Body of pancreas (tissue), 4 donors: ENCODE measurements around the gene WWOX. TPM values are rescaled to one million over a fixed set of nuclear protein-coding genes. Genes with fewer than 3 reads are reported as not detected.

Experiments
- ATAC-seq: fragments of 150-250 bp; one replicate; pipeline ENCODE4 v1.9.1; 2016
- DNase-seq, 4 donors: peaks; one replicate each; pipeline ENCODE4 v3.0.0-alpha.2; 2019
- H3K27ac ChIP-seq, 4 donors: fragments of 200-600 bp; sonication (generic); 1 replicate in 3 of 4; 2 replicates in 1 of 4; pipeline versions ENCODE4 v1.5.1 to v1.6.1; 2016 to 2019; ENCODE audit warnings: mild to moderate bottlenecking in 1 of 4, mixed read lengths in 1 of 4, moderate library complexity in 1 of 4
- H3K27me3 ChIP-seq, 2 donors: fragments of 200-600 bp; sonication (generic); one replicate each; pipeline ENCODE4 v1.6.0; 2016; ENCODE audit warnings: mild to moderate bottlenecking in 1 of 2
- H3K36me3 ChIP-seq, 2 donors: fragments of 200-600 bp; sonication (generic); replicated peaks in 1 of 2; 2 replicates each; pipeline ENCODE4 v1.5.1; 2016; ENCODE audit warnings: low read depth in 2 of 2; ENCODE audit not compliant: insufficient read depth in 1 of 2
- H3K4me1 ChIP-seq: fragments of 200-600 bp; sonication (generic); one replicate; pipeline ENCODE4 v1.6.0; 2016
- H3K4me3 ChIP-seq, 2 donors: fragments of 200-600 bp; sonication (generic); 1 replicate in 1 of 2; 2 replicates in 1 of 2; pipeline ENCODE4 v1.5.1; 2016 to 2019
- H3K9me3 ChIP-seq, 3 donors: fragments of 200-600 bp; sonication (generic); 1 replicate in 2 of 3; 2 replicates in 1 of 3; pipeline ENCODE4 v1.5.1; 2016
- CTCF ChIP-seq, 7 experiments: fragments of 450-650 bp in 4 of 7; fragments of 200-600 bp in 3 of 7; sonication (generic) in 3 of 7; IDR thresholded peaks; one replicate each; pipeline ENCODE4 v1.5.1; 2016 to 2019; ENCODE audit warnings: antibody characterized with exemption in 7 of 7
- POLR2A ChIP-seq, 3 donors: fragments of 450-650 bp; IDR thresholded peaks; one replicate each; pipeline ENCODE4 v1.6.1; 2016; ENCODE audit warnings: antibody characterized with exemption in 3 of 3, mild to moderate bottlenecking in 2 of 3
- WGBS, 2 donors: methylation state at CpG; one replicate each; pipeline ENCODE4 v1.1.5; 2017; 5-methylcytosine and 5-hydroxymethylcytosine counted together
- intact Hi-C: fragments of 100-400 bp; cut with DNase I; formaldehyde crosslinking; loops from one replicate; pipeline ENCODE4 v1.15.1; 2023
- total RNA-seq, 2 donors: library from RNA; depleted of rRNA; stranded (reverse); fragments of >200 nt; gene quantifications; one replicate each; pipeline ENCODE4 v1.1.0, GENCODE V29; 2016

Gene WWOX
- total RNA-seq, 2 donors from 2014 or later, result 52.7 to 67.2 TPM

GRCh38 chr16:78325468-78326352 is 226.3 kb downstream of the WWOX start:
- intact Hi-C loops, result no loop called here
- no peak for DNase-seq
- Histone ChIP-seq H3K9me3 (no peaks in the 10 kb centered on the region), H3K4me3 (no peak overlapping the region), H3K27me3 (no peaks in the 10 kb centered on the region), H3K27ac (no peak overlapping the region), H3K36me3 (no peaks in the 10 kb centered on the region), H3K4me1 (no peaks in the 10 kb centered on the region)
- ATAC-seq, result no peak
- 68% methylated on average over 6 of the region's 6 CpGs for WGBS, 2 donors
- no peak for TF ChIP-seq POLR2A (IDR thresholded peaks at IDR 0.05)
- TF ChIP-seq CTCF (IDR thresholded peaks at IDR 0.05), result no peak

- Histone ChIP-seq H3K4me3 (no peak overlapping the region), H3K27me3 (no peaks in the 10 kb centered on the region), H3K27ac (no peak overlapping the region), H3K36me3 (no peaks in the 10 kb centered on the region), H3K4me1 (no peaks in the 10 kb centered on the region), H3K9me3 (no peaks in the 10 kb centered on the region)
- TF ChIP-seq CTCF (IDR thresholded peaks at IDR 0.05) (no peak), POLR2A (IDR thresholded peaks at IDR 0.05) (no peak)
- no peak for DNase-seq
- intact Hi-C loops, result no loop called here
- WGBS, 2 donors, result 93% methylated on average over 3 of the region's 3 CpGs
- ATAC-seq, result no peak
Measured at GRCh38 chr16:78326731-78327130, 227.3 kb downstream of the WWOX start.

- DNase-seq (no peak), ATAC-seq (no peak)
- H3K4me3 ChIP-seq, result no peak overlapping the region
- TF ChIP-seq CTCF (IDR thresholded peaks at IDR 0.05) (no peak), POLR2A (IDR thresholded peaks at IDR 0.05) (no peak)
- H3K36me3 ChIP-seq, result no peaks in the 10 kb centered on the region
- no peaks in the 10 kb centered on the region for H3K4me1 ChIP-seq
- H3K9me3 ChIP-seq, result no peaks in the 10 kb centered on the region
- whole genome bisulfite sequencing, 2 donors, result 77 to 78% methylated on average over 4 of the region's 4 CpGs
- no peaks in the 10 kb centered on the region for H3K27me3 ChIP-seq
- no peak overlapping the region for H3K27ac ChIP-seq
- intact Hi-C loops, result no loop called here
Measured at GRCh38 chr16:78331731-78332130, 232.3 kb downstream of the WWOX start.

GRCh38 chr16:78333808-78334207 is 234.4 kb downstream of the WWOX start:
- no peaks in the 10 kb centered on the region for H3K4me1 ChIP-seq

More at GRCh38 chr16:78333808-78334207, 234.4 kb downstream of the WWOX start:
- DNase-seq (no peak), ATAC-seq (no peak)
- WGBS, 2 donors, result 76 to 85% methylated on average over 5 of the region's 5 CpGs
- no peak for TF ChIP-seq CTCF (IDR thresholded peaks at IDR 0.05)
- no peak for TF ChIP-seq POLR2A (IDR thresholded peaks at IDR 0.05)
- no peaks in the 10 kb centered on the region for H3K27me3 ChIP-seq
- no peak overlapping the region for H3K4me3 ChIP-seq
- no peak overlapping the region for H3K27ac ChIP-seq
- intact Hi-C loops, result no loop called here
- no peaks in the 10 kb centered on the region for H3K36me3 ChIP-seq
- no peaks in the 10 kb centered on the region for H3K9me3 ChIP-seq
